H1 (cell line): ENCODE data around the gene ST8SIA2. TPM values are rescaled to one million over a fixed set of nuclear protein-coding genes. Genes with fewer than 3 reads are reported as not detected.

ENCODE experiments used
- CTCF ChIA-PET: fragments of 300-600 bp; sonication (Branson Sonifier 250); formaldehyde crosslinking; loops from one replicate; lab custom pipeline; 2021; ENCODE audit not compliant: partially characterized antibody; lab: Charles Lee
- POLR2A ChIA-PET: fragments of 300-600 bp; sonication (Branson Sonifier 250); formaldehyde crosslinking; loops from one replicate; lab custom pipeline; 2021; ENCODE audit warnings: inconsistent platforms; ENCODE audit not compliant: partially characterized antibody; lab: Charles Lee
- DNase-seq, 2 experiments: peaks; one replicate each; pipeline versions ENCODE4 v3.0.0 to v3.0.0-alpha.2; 2010 to 2022; ENCODE audit warnings: low spot score in 2 of 2, low read depth in 1 of 2, mixed read lengths in 1 of 2
- FAIRE-seq: peaks from 2 replicates; lab custom pipeline; 2011; peaks lifted over from hg19 to GRCh38; lab: Jason Lieb, UNC
- H2AFZ ChIP-seq: 2 replicates; pipeline ENCODE4 v1.8.1; 2012; ENCODE audit warnings: low read length, inconsistent platforms
- H2AK5ac ChIP-seq: 2 replicates; pipeline ENCODE4 v1.6.1; 2013; ENCODE audit warnings: low read depth, low read length
- H2BK120ac ChIP-seq: replicated peaks from 2 replicates; pipeline ENCODE3; 2013; ENCODE audit warnings: low read depth, low read length, inconsistent platforms
- H2BK12ac ChIP-seq: 2 replicates; pipeline ENCODE4 v1.6.1; 2013; ENCODE audit warnings: low read depth, low read length
- H2BK15ac ChIP-seq: 2 replicates; pipeline ENCODE4 v1.6.1; 2013; ENCODE audit warnings: low read length
- H2BK20ac ChIP-seq: 2 replicates; pipeline ENCODE4 v1.6.1; 2013; ENCODE audit warnings: low read length
- H2BK5ac ChIP-seq: 2 replicates; pipeline ENCODE4 v1.6.1; 2013; ENCODE audit warnings: low read depth, low read length
- H3K14ac ChIP-seq: 2 replicates; pipeline ENCODE4 v1.6.1; 2013; ENCODE audit warnings: inconsistent platforms; ENCODE audit not compliant: insufficient read length
- H3K18ac ChIP-seq: 2 replicates; pipeline ENCODE4 v1.6.1; 2013; ENCODE audit warnings: low read length; ENCODE audit errors: extremely low read depth
- H3K23ac ChIP-seq: 2 replicates; pipeline ENCODE4 v1.6.1; 2013; ENCODE audit warnings: inconsistent platforms; ENCODE audit not compliant: insufficient read length
- H3K23me2 ChIP-seq: 2 replicates; pipeline ENCODE4 v1.6.1; 2013; ENCODE audit warnings: low read depth, low read length
- H3K27ac ChIP-seq: 2 replicates; pipeline ENCODE4 v1.6.1; 2011; ENCODE audit warnings: low read depth, low read length, inconsistent platforms
- H3K27me3 ChIP-seq, 4 experiments: replicated peaks in 1 of 4; 1 replicate in 1 of 4; 2 replicates in 3 of 4; pipeline versions ENCODE4 v1.6.1 to v1.8.1; 2011 to 2013; ENCODE audit warnings: low read length in 3 of 4, mild to moderate bottlenecking in 3 of 4, inconsistent platforms in 2 of 4, mixed read lengths in 2 of 4, moderate library complexity in 1 of 4; ENCODE audit not compliant: control insufficient read depth in 3 of 4, insufficient read depth in 3 of 4; ENCODE audit errors: extremely low read depth in 1 of 4
- H3K36me3 ChIP-seq, 4 experiments: 2 replicates each; pipeline versions ENCODE4 v1.6.1 to v1.8.1; 2011 to 2013; ENCODE audit warnings: mild to moderate bottlenecking in 4 of 4, low read length in 3 of 4, moderate library complexity in 2 of 4, control low read depth in 1 of 4, inconsistent platforms in 1 of 4; ENCODE audit not compliant: insufficient read depth in 4 of 4, control insufficient read depth in 2 of 4
- H3K4ac ChIP-seq: replicated peaks from 2 replicates; pipeline ENCODE3; 2013; ENCODE audit warnings: low read length, low read depth, mixed read lengths, inconsistent platforms; ENCODE audit not compliant: insufficient read length
- H3K4me1 ChIP-seq, 4 experiments: replicated peaks in 1 of 4; 1 replicate in 1 of 4; 2 replicates in 3 of 4; pipeline versions ENCODE4 v1.6.1 to v1.8.1; 2011 to 2013; ENCODE audit warnings: low read length in 3 of 4, inconsistent platforms in 2 of 4, mixed read lengths in 1 of 4; ENCODE audit not compliant: insufficient read depth in 4 of 4, control insufficient read depth in 3 of 4
- H3K4me2 ChIP-seq, 2 experiments: 2 replicates each; pipeline versions ENCODE4 v1.6.1 to v1.8.1; 2011 to 2013; ENCODE audit warnings: low read depth in 2 of 2, low read length in 2 of 2, control low read depth in 1 of 2, inconsistent platforms in 1 of 2, mild to moderate bottlenecking in 1 of 2; ENCODE audit not compliant: insufficient read depth in 1 of 2
- H3K4me3 ChIP-seq, 4 experiments: fragments of 200-600, 300-600 bp in 1 of 4; sonication (generic), shearing (Covaris generic), sonication (Bioruptor Twin) in 1 of 4; 2 replicates each; pipeline versions ENCODE4 v1.5.1 to v1.8.1; 2011 to 2016; ENCODE audit warnings: low read length in 4 of 4, low read depth in 3 of 4, control low read depth in 2 of 4, inconsistent platforms in 2 of 4, mild to moderate bottlenecking in 2 of 4, mixed read lengths in 1 of 4, moderate library complexity in 1 of 4; ENCODE audit not compliant: insufficient read depth in 2 of 4; ENCODE audit errors: extremely low read depth in 1 of 4
- H3K56ac ChIP-seq: replicated peaks from 2 replicates; pipeline ENCODE3; 2013; ENCODE audit warnings: low read depth, mild to moderate bottlenecking, mixed read lengths, low read length, inconsistent platforms; ENCODE audit not compliant: insufficient read length
- H3K79me1 ChIP-seq: 2 replicates; pipeline ENCODE4 v1.6.1; 2013; ENCODE audit warnings: low read depth, low read length, control low read depth
- H3K79me2 ChIP-seq, 2 experiments: 2 replicates each; pipeline versions ENCODE4 v1.6.1 to v1.8.1; 2012 to 2013; ENCODE audit warnings: low read length in 2 of 2, mild to moderate bottlenecking in 2 of 2, inconsistent platforms in 1 of 2; ENCODE audit not compliant: insufficient read depth in 2 of 2, control insufficient read depth in 1 of 2
- H3K9ac ChIP-seq, 4 experiments: replicated peaks in 1 of 4; 1 replicate in 1 of 4; 2 replicates in 3 of 4; pipeline versions ENCODE4 v1.6.1 to v1.8.1; 2011 to 2013; ENCODE audit warnings: low read depth in 3 of 4, low read length in 3 of 4, control low read depth in 2 of 4, mild to moderate bottlenecking in 2 of 4, moderate library complexity in 2 of 4, inconsistent platforms in 1 of 4; ENCODE audit errors: extremely low read depth in 1 of 4
- H3K9me3 ChIP-seq, 2 experiments: 2 replicates each; pipeline versions ENCODE4 v1.6.1 to v1.8.1; 2012 to 2013; ENCODE audit warnings: mild to moderate bottlenecking in 2 of 2, moderate library complexity in 2 of 2, control low read depth in 1 of 2, inconsistent platforms in 1 of 2, low read depth in 1 of 2, low read length in 1 of 2, mixed read lengths in 1 of 2; ENCODE audit not compliant: insufficient read depth in 2 of 2
- H4K20me1 ChIP-seq, 2 experiments: replicated peaks in 1 of 2; 2 replicates each; pipeline versions ENCODE3 to v1.8.1; 2011 to 2013; ENCODE audit warnings: inconsistent platforms in 2 of 2, low read length in 2 of 2, mild to moderate bottlenecking in 1 of 2; ENCODE audit not compliant: insufficient read depth in 2 of 2, control insufficient read depth in 1 of 2
- H4K5ac ChIP-seq: 2 replicates; pipeline ENCODE4 v1.6.1; 2013; ENCODE audit warnings: low read length, low read depth, mixed read lengths, inconsistent platforms; ENCODE audit not compliant: insufficient read length
- H4K8ac ChIP-seq: 2 replicates; pipeline ENCODE4 v1.8.0; 2013; ENCODE audit warnings: mild to moderate bottlenecking, moderate library complexity, low read length, inconsistent platforms; ENCODE audit not compliant: insufficient read depth; ENCODE audit errors: extremely low read depth
- H4K91ac ChIP-seq: replicated peaks from 2 replicates; pipeline ENCODE3; 2013; ENCODE audit warnings: low read length, mixed read lengths, inconsistent platforms; ENCODE audit not compliant: insufficient read length
- BCL11A ChIP-seq, 2 experiments: IDR thresholded peaks; one replicate each; pipeline ENCODE4 v1.6.1; 2011; ENCODE audit warnings: low read depth in 2 of 2, low read length in 2 of 2, mild to moderate bottlenecking in 2 of 2
- BRCA1 ChIP-seq: IDR thresholded peaks from 2 replicates; pipeline ENCODE4 v1.6.1; 2012; ENCODE audit warnings: low read depth, low read length, improper control_type of control experiment
- CBX5 ChIP-seq: fragments of 300-800, 300-1000 bp; sonication (generic); IDR thresholded peaks from 2 replicates; pipeline ENCODE4 v1.7.1; 2016; ENCODE audit warnings: antibody characterized with exemption, low read length, low read depth
- CHD1 ChIP-seq: IDR thresholded peaks from 2 replicates; pipeline ENCODE4 v1.6.1; 2012; ENCODE audit warnings: low read depth, low read length, improper control_type of control experiment
- EP300 ChIP-seq, 2 experiments: IDR thresholded peaks; 1 replicate in 1 of 2; 2 replicates in 1 of 2; pipeline ENCODE4 v1.6.1; 2011 to 2012; ENCODE audit warnings: low read depth in 2 of 2, low read length in 2 of 2, mild to moderate bottlenecking in 2 of 2, borderline replicate concordance in 1 of 2, inconsistent platforms in 1 of 2, moderate library complexity in 1 of 2
- KDM1A ChIP-seq: fragments of 200-600, 300-600 bp; sonication (generic); IDR thresholded peaks from 2 replicates; pipeline ENCODE4 v1.7.1; 2016; ENCODE audit warnings: mild to moderate bottlenecking, low read length, borderline replicate concordance
- NANOG ChIP-seq: IDR thresholded peaks from 2 replicates; pipeline ENCODE4 v1.6.1; 2011; ENCODE audit warnings: low read length, low read depth, mild to moderate bottlenecking, inconsistent platforms; ENCODE audit not compliant: insufficient read depth, poor library complexity, severe bottlenecking
- NRF1 ChIP-seq: IDR thresholded peaks from 2 replicates; pipeline ENCODE4 v1.6.1; 2011; ENCODE audit warnings: mild to moderate bottlenecking, low read depth, low read length, improper control_type of control experiment
- POU5F1 ChIP-seq: IDR thresholded peaks from 2 replicates; pipeline ENCODE4 v1.6.1; 2011; ENCODE audit warnings: low read depth, mild to moderate bottlenecking, low read length, moderate library complexity
- TAF1 ChIP-seq: IDR thresholded peaks from 2 replicates; pipeline ENCODE4 v1.6.1; 2011; ENCODE audit warnings: mild to moderate bottlenecking, low read depth, low read length
- TCF12 ChIP-seq: IDR thresholded peaks from 2 replicates; pipeline ENCODE4 v1.6.1; 2011; ENCODE audit warnings: low read depth, mild to moderate bottlenecking, low read length
- WGBS, 2 experiments: shearing (Covaris generic) in 1 of 2; methylation state at CpG; one replicate each; pipeline versions ENCODE4 v1.1.6 to v1.1.7; 2013 to 2015; ENCODE audit warnings: low lambda C conversion rate in 2 of 2, mixed read lengths in 2 of 2, inconsistent platforms in 1 of 2, low coverage in 1 of 2, missing lambda C conversion rate in 1 of 2; ENCODE audit not compliant: insufficient replicate concordance in 2 of 2, insufficient coverage in 1 of 2, insufficient read length in 1 of 2; ENCODE audit errors: extremely low coverage in 1 of 2, missing lambda C conversion rate in 1 of 2; 5-methylcytosine and 5-hydroxymethylcytosine counted together
- polyA plus RNA-seq, 7 experiments: library from polyadenylated mRNA; depleted of rRNA in 3 of 7; stranded (reverse) in 5 of 7; unstranded in 2 of 7; fragments of >200 nt in 5 of 7; fragments of 200-250 nt in 2 of 7; gene quantifications; 1 replicate in 5 of 7; 2 replicates in 1 of 7; 4 replicates in 1 of 7; pipeline versions ENCODE4 v1.2.1 to v1.2.3, GENCODE V29; 2011 to 2013; ENCODE audit warnings: missing spikeins in 2 of 7, mixed read lengths in 2 of 7
- total RNA-seq: library from RNA; stranded (reverse); fragmentation: NEBNext Ultra II Directional; extraction: Animal tissue kit (Norgen Biotek cat#: 25700); gene quantifications from 2 replicates; pipeline ENCODE4 v1.2.1, GENCODE V29; 2021

Gene ST8SIA2
- total and polyA plus RNA-seq, 2 of the 8 experiments (the other 6 are each of a cell fraction or from before 2014, with no cell fraction given): 3.0 to 4.5 TPM

DNA sequence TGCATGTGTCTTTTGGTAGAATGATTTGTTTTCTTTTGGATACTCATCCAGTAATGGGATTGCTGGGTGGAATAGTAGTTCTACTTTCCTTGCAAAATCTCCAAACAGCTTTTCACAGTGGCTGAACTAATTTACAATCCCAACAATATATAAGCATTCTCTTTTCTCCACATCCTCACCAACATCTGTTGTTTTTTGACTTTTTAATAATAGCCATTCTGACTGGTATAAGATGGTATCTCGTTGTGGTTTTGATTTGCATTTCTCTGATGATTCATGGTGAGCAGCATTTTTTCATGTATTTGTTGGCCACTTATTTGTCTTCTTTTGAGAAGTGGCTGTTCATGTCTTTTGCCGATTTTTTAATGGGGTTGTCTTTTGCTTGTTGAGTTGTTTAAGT lies 55.8 kb downstream of the ST8SIA2 start:
- H3K14ac ChIP-seq: no peak overlapping the region
- POLR2A ChIA-PET: no interaction called here
- H3K18ac ChIP-seq: no peak overlapping the region
- no peak overlapping the region for H3K27ac ChIP-seq
- no peaks in the 10 kb centered on the region; a peak in 1 of 8 replicates for H3K36me3 ChIP-seq
- no peak overlapping the region for H2BK5ac ChIP-seq
- no peak for FAIRE-seq
- no peak overlapping the region for H2AFZ ChIP-seq
- TF ChIP-seq NANOG (no peak), NRF1 (no peak), BRCA1 (no peak), EP300 (IDR thresholded peaks at IDR 0.05; ENCODE audit: borderline replicate concordance in 1 of 2, low read depth in 2 of 2, low read length in 2 of 2) (no peak), CBX5 (no peak), TCF12 (no peak), BCL11A (IDR thresholded peaks at IDR 0.05; ENCODE audit: low read depth in 2 of 2, low read length in 2 of 2) (no peak), KDM1A (no peak), POU5F1 (no peak), TAF1 (no peak), CHD1 (no peak)
- H4K5ac ChIP-seq: no peak overlapping the region
- 77% methylated on average over 2 of the region's 2 CpGs; no CpG with 5 or more reads in 1 of the 2 experiments for WGBS, 2 experiments
- no peak overlapping the region for H3K4me3 ChIP-seq
- H3K27me3 ChIP-seq: no peaks in the 10 kb centered on the region
- no peaks in the 10 kb centered on the region for H3K23me2 ChIP-seq
- H3K79me1 ChIP-seq: no peaks in the 10 kb centered on the region; the same call in 1 of the 2 replicates
- H3K23ac ChIP-seq: no peak overlapping the region
- no peaks in the 10 kb centered on the region for H3K9me3 ChIP-seq
- H3K4me1 ChIP-seq: no peaks in the 10 kb centered on the region
- no peak overlapping the region for H4K91ac ChIP-seq
- no peak overlapping the region for H2BK12ac ChIP-seq
- H2BK120ac ChIP-seq: no peak overlapping the region
- no peak overlapping the region for H2AK5ac ChIP-seq
- DNase-seq: no peak
- H2BK20ac ChIP-seq: no peak overlapping the region
- H2BK15ac ChIP-seq: no peak overlapping the region
- H4K8ac ChIP-seq: no peak overlapping the region
- H4K20me1 ChIP-seq: peaks cover 0 to 2% of the 10 kb centered on the region in 2 experiments
- CTCF ChIA-PET: no interaction called here
- no peak overlapping the region for H3K56ac ChIP-seq
- no peaks in the 10 kb centered on the region for H3K79me2 ChIP-seq
- no peak overlapping the region for H3K4me2 ChIP-seq
- no peak overlapping the region for H3K9ac ChIP-seq
- no peak overlapping the region for H3K4ac ChIP-seq
